Smooth muscle cell of the brain vasculature (primary cell): ENCODE measurements around the gene PDLIM1.
"Not testable (repeated sequence)": the region's sequence is repeated elsewhere in the genome, so short reads cannot be mapped to it uniquely, and the experiment has no call there.

Source experiments
- DNase-seq: peaks from one replicate; pipeline ENCODE4 v3.0.0-alpha.2; 2012; ENCODE audit warnings: low read depth, low spot score

Gene PDLIM1

DNA sequence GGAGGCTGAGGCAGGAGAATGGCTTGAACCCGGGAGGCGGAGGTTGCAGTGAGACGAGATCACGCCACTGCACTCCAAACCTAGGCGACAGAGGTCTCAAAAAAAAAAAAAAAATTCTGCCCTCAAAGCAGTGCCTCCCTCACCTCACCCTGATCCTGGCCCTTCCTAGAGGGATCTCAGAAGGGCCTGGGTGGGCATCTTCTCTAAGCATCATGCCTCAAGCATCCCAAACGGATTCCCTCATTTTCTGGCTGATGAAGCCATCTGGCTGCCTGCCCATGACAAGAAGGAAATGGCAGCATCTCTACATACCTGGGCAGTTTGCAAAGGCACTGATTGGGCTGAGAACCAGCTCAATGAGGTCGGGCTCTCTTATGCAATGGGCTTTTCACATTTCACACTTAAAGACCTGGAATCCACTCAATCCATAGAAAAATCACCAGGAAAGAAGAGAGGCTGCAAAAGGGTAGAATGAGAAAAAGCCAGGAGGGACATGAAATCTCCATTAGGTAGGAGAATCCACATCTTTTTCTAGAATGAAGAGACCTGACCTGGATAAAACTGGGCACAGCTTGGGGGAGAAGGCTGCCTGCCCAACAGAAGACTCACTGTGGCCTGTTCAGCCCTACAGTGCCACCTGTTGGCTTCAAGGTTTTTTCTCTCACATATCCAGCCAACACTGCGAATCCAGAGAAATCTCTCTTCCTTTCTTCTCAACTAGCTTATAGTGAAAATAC lies 48.1 kb downstream of the PDLIM1 start:
- DNase-seq, result no peak

DNA sequence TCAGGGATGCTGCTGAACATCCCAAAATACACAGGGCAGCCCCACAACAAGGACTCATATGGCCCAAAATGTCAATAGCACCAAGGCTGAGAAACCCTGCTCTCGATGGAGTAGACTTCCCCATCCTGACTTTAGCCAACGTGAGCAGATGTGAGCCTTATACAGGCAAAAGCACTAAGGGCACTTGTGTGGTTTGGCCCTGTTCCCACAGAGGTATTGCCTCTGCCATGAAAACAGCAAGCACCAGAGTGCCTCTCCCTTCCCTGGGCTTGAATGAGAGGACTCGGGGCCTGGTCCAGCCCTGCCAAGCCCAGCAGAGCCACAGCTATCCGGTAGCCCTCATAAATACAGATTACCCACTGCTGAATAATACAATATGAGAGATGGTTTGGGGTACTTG lies 49.3 kb downstream of the PDLIM1 start:
- DNase-seq, result no peak

DNA sequence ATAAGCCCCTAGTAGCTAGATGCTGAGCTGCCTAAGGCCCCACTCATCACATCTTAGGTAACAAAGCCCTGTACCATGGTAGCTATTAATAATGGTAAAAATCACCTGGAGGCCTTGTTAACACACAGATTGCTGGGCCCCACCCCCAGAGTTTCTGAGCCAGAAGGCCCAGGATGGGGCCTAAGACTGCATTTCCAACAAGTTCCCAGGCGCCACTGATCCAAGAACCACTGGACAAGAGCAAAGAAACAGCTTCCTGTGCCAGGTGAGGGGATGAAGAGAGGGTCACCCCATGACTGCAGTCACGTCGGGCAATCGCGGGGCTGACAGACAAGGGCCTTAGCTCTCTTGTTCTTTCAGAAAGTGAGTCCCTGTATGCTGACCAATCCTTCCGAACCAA lies 50.0 kb downstream of the PDLIM1 start:
- DNase-seq, result no peak

DNA sequence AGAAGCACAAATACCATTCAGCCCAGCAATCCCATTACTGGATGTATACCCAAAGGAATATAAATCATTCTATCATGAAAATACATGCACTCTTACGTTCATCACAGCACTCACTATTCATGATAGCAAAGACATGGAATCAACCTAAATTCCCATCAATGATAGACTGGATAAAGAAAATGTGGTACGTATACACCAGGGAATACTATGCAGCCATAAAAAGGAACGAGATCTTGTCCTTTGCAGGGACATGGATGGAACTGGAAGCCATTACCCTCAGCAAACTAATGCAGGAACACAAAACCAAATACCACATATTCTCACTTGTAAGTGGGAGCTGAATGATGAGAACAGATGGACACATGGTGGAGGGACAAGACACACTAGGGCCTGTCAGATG lies 50.7 kb downstream of the PDLIM1 start:
- DNase-seq, result not testable (repeated sequence)

DNA sequence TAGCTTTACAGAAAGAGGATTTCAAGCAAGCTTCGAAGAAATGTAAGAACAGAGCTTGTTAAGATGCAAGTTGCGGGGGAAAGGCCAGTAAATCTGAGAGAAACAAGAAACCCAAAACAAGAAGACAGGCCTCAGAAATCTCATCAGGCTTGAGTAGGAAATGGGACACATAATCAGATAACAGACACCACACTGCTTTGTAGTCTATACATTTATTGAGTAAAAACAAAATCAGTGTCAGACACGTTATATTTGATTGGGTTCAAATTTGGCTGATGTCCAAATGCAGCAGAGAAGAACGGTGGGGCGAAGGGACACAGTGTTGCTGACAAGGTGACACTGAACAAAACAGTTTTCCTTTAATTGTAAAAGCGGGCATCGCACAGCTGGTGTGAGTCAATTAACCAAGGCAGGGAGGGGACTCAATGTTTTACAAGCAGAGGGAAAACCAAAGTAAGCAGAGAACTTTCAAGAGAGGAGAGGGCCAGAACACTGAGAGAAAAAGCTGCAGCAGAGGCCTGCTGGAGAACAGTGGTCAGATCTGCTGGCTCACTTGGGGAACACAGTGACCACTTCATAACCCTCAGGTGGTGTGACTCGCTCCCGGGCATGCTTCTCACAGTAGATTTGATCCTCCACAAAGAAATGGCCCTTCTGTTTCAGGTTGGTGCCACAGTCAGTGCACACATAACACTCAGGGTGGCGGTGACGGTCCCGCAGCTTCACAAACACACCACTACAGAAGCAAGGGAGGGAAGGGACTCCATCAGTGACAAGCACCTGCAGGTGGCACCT lies 53.2 kb downstream of the PDLIM1 start:
- DNase-seq, result no peak

DNA sequence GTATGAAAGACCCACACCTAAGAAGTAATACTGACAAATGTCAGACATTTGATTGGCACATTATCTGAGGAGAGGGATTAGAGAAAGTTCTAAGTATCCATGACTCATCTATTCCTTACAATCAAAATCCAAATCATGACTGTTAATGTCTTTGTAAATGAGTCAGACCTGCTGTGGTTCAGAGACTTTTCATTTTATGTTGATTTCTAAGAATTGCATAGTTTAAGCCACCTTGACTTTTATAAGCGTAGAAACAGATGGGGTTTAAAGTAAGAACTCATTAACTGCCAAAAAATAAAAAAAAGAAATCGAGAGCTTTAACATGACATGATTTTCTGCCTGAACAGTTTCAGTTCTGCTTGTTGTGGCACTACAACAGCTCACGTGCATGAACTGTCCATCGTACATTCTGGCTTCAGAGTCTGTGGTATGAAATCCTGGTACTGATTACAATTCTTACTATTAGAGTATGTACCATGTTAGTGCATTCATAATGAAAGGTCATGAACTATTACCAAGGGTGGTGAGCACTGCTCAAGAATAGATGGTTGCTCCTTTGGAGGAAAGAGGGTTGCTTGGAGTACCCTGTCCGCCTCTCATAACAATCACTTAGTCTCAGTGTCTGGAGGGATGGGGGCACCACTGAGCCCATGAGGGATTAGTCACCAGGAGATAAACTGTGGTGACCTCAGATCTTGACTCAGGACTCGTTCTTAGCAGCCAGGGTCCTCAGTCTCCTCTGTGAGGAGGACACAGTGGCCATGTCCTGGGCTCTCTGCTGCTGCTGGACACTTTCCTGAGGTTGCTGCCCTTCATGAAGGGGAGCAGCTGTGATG lies 54.5 kb downstream of the PDLIM1 start:
- DNase-seq, result no peak

DNA sequence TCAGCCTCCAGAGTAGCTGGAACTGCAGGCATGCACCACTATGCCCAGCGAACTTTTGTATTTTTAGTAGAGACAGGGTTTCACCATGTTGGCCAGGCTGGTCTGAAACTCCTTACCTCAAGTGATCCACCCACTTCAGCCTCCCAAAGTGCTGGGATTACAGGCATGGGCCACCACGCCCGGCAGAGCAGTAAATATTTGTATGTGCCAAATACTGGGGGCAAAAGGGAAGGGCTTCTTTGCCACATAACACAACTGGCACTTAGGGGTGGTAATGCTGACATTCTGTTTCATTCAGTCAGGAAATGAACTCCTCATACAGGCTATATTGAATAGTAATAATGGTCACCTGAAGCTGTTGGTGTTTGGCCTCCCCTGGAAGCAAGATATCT lies 55.1 kb downstream of the PDLIM1 start:
- no peak for DNase-seq

DNA sequence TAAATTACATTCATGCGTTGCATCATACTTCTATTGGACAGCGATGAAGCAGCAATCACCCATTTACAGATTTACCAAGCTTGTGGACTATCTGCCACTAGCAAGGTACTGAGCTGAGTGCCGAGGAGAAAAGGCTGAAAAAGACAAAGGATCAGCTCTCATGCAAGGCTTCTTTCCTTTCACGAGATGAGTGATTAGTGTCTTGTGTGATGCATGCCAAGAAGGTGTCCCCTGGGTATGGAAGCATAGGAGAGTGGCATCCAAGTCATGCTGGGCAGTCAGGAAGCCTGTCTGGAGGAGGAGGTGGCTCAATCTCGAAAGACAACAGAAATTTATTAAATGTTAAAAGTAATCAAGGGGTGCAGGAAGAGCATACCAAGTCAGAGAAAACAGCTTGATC lies 55.9 kb downstream of the PDLIM1 start:
- no peak for DNase-seq

DNA sequence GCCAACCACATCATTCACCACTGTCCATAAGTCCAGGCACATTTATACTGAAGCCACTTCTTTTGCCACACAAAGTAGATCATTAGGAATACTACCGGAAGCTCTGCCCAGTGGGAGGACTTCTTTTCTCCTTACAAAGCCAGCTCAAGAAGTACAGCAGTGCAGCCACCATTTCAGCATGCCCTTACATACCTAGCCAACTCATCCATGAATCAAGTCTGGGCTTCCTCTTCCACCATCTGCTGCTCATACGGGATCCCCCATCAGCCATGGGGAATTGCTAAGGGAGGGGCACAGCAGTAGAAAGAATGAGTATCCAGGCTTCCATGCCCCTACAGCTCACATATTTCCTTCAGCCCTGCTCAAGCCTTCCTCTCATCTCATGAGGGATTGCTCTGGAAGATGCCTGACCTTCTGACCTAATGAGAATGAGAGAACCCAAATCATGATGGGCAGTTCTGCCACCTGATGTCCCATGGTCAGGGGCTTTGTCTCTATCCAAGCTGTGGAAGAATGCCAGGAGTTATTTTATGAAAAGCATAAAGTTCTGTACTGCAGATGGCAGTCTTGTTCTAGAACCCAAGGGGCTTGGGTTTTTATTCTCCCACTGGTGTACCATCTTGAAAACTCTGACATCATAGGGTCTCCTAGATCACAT lies 57.3 kb downstream of the PDLIM1 start:
- no peak for DNase-seq

DNA sequence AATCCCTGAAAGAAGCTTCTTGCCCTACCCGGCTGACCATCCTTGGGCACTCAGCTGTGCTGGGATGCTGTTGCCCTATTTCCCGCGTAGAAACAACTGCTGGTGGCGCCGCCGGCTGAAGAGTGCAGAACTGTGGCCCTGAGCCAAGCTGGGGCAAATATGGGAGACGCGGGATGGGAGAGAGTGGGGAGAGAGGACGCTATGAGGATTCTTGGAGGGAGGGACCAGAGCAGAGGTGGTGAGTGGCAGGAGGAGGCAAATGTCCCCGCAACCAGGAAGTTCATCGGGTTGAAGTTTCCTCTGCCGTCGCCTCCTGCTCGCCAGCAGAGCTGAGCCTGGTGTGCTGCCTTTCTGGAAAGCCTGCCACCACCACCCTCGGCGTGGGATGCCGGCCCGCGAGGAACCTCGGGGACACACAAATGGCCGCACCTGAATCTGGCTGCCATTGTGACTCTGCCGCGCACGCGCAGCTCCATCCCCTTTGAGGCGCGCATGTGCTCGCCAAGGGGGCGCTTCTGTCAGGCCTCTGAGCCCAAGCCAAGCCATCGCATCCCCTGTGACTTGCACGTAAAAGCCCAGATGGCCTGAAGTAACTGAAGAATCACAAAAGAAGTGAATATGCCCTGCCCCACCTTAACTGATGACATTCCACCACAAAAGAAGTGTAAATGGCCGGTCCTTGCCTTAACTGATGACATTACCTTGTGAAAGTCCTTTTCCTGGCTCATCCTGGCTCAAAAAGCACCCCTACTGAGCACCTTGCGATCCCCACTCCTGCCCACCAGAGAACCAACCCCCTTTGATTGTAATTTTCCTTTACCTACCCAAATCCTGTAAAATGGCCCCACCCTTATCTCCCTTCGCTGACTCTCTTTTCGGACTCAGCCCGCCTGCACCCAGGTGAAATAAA lies 59.9 kb downstream of the PDLIM1 start:
- not testable (repeated sequence) for DNase-seq

DNA sequence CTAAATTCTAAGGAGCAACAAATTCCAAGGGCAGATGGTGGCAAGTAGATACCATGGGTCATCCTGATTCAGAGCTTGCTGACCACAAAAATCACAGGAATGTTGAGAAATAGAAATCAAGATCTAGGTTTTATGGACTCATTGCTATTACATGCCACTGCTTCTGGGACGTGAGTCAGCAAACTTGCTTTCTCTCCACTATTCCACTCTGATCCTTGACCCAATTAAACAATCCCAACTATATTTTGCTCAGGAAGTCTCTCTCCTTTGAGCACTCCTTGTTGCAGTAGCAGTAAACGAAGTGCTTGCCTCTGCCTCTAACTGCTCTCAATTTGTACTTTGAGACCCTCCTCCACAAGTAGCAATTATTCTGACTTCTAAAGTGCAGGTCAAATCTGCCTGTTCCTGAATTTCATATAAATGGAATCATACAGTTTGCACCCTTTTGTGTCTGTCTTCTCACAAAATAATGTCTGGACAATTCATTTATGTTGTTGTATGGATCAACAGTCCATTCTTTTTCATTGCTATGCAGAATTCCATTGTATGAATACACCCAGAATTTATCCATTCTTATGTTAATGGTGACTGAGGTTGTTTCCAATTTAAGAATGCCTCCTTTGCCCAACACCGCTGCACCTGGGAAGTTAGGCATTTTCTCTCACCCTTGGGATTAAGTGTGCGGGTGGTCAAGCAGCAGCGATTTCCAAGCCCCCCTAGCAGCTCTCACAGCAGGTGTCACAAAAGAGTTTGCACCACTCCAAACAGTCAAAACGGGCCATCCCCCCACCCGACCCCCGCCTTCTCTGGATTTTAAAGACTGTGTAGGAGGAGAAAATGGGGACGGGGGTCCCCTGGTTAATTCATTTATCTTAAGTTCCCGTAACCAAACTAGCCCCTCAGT lies 60.8 kb downstream of the PDLIM1 start:
- DNase-seq, result no peak

DNA sequence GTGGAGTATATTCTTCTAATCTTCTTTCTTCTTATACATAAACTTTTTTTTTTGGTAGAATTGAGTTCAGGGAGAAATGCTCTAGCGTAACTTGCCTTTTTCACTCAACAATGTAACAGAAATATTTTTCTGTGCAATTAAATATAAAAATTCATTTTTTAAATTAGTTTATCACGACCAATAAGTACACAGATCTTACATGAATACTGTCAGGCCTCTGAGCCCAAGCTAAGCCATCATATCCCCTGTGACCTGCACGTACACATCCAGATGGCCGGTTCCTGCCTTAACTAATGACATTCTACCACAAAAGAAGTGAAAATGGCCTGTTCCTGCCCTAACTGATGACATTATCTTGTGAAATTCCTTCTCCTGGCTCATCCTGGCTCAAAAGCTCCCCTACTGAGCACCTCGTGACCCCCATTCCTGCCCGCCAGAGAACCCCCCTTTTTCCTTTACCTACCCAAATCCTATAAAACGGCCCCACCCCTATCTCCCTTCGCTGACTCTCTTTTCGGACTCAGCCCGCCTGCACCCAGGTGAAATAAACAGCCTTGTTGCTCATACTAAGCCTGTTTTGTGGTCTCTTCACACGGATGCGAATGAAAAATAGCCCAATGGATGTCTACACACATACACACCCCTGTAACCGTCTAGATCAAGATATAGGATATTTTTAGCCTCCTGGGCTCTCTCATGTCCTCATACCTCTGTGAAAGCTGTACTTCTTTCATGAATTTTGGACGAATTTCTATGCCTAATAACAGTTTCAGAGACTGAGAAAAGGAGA lies 61.7 kb downstream of the PDLIM1 start:
- DNase-seq, result not testable (repeated sequence)

DNA sequence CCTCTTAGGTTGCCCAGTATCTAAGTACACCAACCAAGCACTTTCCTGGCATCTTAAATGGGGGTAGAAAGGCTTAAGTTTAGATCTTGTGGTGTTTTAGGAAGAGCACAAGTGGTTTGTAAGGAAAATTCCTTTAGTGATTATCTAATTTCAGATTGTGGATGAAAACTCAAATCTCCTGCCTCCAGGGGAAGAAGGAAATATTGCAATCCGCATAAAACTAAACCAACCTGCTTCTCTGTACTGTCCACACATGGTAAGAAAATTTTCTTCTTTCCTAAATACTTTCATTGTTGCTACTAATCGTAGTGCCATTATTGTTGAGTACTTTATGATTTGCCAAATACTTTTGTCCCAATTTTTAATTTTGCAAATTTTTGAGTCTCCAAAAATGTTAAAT lies 65.7 kb downstream of the PDLIM1 start:
- no peak for DNase-seq

DNA sequence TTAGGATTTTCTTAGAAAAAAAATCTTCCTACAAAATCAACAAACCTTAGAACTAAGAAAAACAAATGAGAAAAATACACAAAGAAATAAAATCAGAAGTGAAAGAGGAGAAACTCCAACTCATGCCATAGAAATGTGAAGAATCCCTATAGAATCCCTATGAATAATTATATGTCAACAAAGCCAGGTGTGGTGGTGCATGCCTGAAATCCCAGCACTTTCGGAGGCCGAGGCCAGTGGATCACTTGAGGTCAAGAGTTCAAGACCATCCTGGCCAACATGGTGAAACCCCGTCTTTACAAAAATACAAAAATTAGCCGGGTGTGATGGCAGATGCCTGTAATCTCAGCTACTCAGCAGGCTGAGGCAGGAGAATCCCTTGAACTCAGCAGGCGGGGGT lies 69.7 kb downstream of the PDLIM1 start:
- DNase-seq, result no peak

DNA sequence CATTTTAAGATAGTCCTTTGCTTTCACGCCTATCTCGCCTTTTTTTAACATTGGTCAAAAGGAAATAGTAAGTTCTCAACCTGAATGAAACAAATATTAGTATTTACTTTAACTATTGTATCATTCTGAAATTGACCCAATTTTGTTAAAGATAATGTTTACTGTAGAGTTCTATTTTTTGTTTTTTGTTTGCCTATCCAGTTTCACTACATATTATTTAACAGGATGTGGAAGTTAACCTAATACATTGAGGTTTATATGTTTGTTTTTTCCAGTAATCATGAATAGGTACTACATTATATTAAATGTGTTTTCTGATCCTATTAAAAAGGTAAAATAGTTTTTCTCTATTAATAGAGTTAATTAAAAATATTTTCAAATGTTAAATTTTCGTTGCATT lies 70.3 kb downstream of the PDLIM1 start:
- DNase-seq, result no peak

DNA sequence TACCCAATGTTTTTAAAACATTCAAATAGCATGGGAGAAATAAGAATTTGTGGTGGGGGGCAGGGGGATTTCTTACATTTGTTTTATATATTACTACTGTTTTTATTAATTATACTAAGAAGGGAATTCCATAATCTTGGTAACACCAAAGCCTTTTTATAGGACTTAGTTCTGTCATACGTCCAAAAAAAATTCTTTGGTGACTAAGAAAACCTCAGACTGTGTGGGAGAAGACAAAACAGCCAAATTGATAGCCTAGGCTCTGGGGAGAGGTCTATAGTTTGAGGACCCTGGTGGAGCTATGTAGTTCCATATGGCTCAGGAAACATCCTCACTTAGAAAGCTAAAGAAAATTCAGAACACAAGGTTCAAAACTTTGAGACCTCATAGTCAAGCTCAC lies 73.3 kb downstream of the PDLIM1 start:
- no peak for DNase-seq

DNA sequence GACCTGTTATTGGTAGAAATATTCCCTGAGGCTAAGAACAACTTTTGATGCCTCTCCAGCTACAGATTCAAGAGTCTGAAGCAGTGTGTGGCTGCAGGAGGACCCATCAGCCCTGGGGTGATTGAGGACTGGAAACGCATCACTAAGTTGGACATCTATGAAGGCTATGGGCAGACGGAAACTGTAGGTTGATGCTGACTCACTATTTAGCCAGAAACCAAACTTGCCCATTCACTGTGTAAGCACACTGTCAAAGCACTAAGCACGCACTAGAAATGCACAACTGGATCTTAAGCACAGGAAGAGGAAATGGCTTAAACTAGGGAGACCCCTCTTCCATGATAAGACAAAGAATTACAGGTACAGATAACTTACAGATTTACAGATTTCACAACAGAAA lies 76.0 kb downstream of the PDLIM1 start:
- no peak for DNase-seq

DNA sequence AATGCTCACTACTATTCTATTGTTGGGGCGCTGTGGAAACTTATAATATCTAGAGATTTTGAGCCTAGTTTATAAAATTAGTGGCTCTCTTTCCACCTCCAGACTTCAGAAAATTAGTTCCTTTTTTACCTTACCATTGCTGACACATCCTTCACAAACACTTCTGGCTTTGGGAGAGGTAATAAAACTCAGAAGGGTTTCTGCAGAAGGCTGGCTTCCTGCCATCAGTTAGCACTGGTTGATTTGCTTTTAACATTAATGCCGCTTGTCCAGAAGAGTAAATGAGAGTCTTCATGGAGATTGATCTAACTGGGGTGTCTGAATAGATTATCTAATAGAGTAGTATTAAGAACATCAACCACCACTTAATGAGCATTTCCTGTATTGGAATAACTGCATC lies 76.4 kb downstream of the PDLIM1 start:
- DNase-seq, result no peak
